MG63 (cell line): ENCODE measurements around the gene GHRL. TPM values are rescaled to one million over a fixed set of nuclear protein-coding genes. Genes with fewer than 3 reads are reported as not detected.

Experiments
- DNase-seq: peaks from one replicate; pipeline ENCODE4 v3.0.0-alpha.2; 2020
- H3K27me3 ChIP-seq: fragments of 250-450 bp; sonication (Bioruptor Pico); 2 replicates; pipeline ENCODE4 v1.5.1; 2020; ENCODE audit warnings: mild to moderate bottlenecking, moderate library complexity
- H3K36me3 ChIP-seq: fragments of 250-450 bp; sonication (Bioruptor Pico); 2 replicates; pipeline ENCODE4 v1.5.1; 2020; ENCODE audit warnings: mild to moderate bottlenecking, moderate library complexity
- H3K4me3 ChIP-seq: fragments of 250-450 bp; sonication (Bioruptor Pico); 2 replicates; pipeline ENCODE4 v1.5.1; 2020; ENCODE audit warnings: mild to moderate bottlenecking, moderate library complexity
- H3K9me3 ChIP-seq: fragments of 250-450 bp; sonication (Bioruptor Pico); 2 replicates; pipeline ENCODE4 v1.5.1; 2020; ENCODE audit warnings: mild to moderate bottlenecking, moderate library complexity
- total RNA-seq: library from RNA; depleted of rRNA; stranded (reverse); fragments of >200 nt; shearing (Covaris generic); gene quantifications from 2 replicates; pipeline ENCODE4 v1.2.3, GENCODE V29; 2014; ENCODE audit warnings: low replicate concordance

The GHRL gene
- total RNA-seq, 1 experiment from 2014 or later = not detected

- Histone ChIP-seq H3K9me3 (no peaks in the 10 kb centered on the region), H3K4me3 (no peak overlapping the region), H3K27me3 (no peaks in the 10 kb centered on the region), H3K36me3 (no peaks in the 10 kb centered on the region)
- DNase-seq = no peak
These were observed 38.6 kb upstream of the GHRL start for GRCh38 chr3:10331320-10331719.

- Histone ChIP-seq H3K4me3 (no peak overlapping the region), H3K27me3 (no peaks in the 10 kb centered on the region), H3K9me3 (no peaks in the 10 kb centered on the region), H3K36me3 (no peaks in the 10 kb centered on the region)
- no peak for DNase-seq
These were observed 37.6 kb upstream of the GHRL start for GRCh38 chr3:10330319-10330718.

- H3K4me3 ChIP-seq = no peak overlapping the region
- no peaks in the 10 kb centered on the region for H3K27me3 ChIP-seq
- H3K36me3 ChIP-seq = no peaks in the 10 kb centered on the region
- DNase-seq = no peak
- no peaks in the 10 kb centered on the region for H3K9me3 ChIP-seq
These were observed 36.8 kb upstream of the GHRL start for GRCh38 chr3:10329495-10330015.

GRCh38 chr3:10328460-10329071 lies 35.8 kb upstream of the GHRL start:
- H3K4me3 ChIP-seq = no peak overlapping the region

GRCh38 chr3:10327592-10327991 lies 34.8 kb upstream of the GHRL start:
- no peaks in the 10 kb centered on the region for H3K27me3 ChIP-seq
- no peaks in the 10 kb centered on the region for H3K36me3 ChIP-seq
- no peak for DNase-seq
- no peak overlapping the region for H3K4me3 ChIP-seq
- H3K9me3 ChIP-seq = no peaks in the 10 kb centered on the region

More at GRCh38 chr3:10328460-10329071, 35.8 kb upstream of the GHRL start:
- no peaks in the 10 kb centered on the region for H3K9me3 ChIP-seq
- H3K27me3 ChIP-seq = no peaks in the 10 kb centered on the region
- DNase-seq = no peak
- H3K36me3 ChIP-seq = no peaks in the 10 kb centered on the region

GRCh38 chr3:10322352-10322710 lies 29.6 kb upstream of the GHRL start:
- peaks cover 17% of the 10 kb centered on the region for H3K36me3 ChIP-seq
- H3K9me3 ChIP-seq = no peaks in the 10 kb centered on the region
- no peaks in the 10 kb centered on the region for H3K27me3 ChIP-seq
- no peak overlapping the region for H3K4me3 ChIP-seq
- DNase-seq = no peak

- no peak for DNase-seq
- Histone ChIP-seq H3K4me3 (no peak overlapping the region; the same call in 1 of the 2 replicates), H3K36me3 (peaks cover 17% of the 10 kb centered on the region), H3K27me3 (no peaks in the 10 kb centered on the region), H3K9me3 (no peaks in the 10 kb centered on the region)
These were observed 29.0 kb upstream of the GHRL start for GRCh38 chr3:10321630-10322351.

GRCh38 chr3:10320320-10320677 lies 27.6 kb upstream of the GHRL start:
- no peaks in the 10 kb centered on the region for H3K9me3 ChIP-seq
- H3K27me3 ChIP-seq = no peaks in the 10 kb centered on the region
- H3K36me3 ChIP-seq = peaks cover 23% of the 10 kb centered on the region
- no peak for DNase-seq
- peak overlapping the region; percentile 97 for H3K4me3 ChIP-seq

GRCh38 chr3:10319804-10320203 lies 27.1 kb upstream of the GHRL start:
- H3K9me3 ChIP-seq = no peaks in the 10 kb centered on the region
- peak overlapping the region; percentile 97 for H3K4me3 ChIP-seq
- H3K27me3 ChIP-seq = no peaks in the 10 kb centered on the region
- no peak for DNase-seq
- peaks cover 23% of the 10 kb centered on the region for H3K36me3 ChIP-seq

- Histone ChIP-seq H3K4me3 (no peak overlapping the region), H3K36me3 (peaks cover 23% of the 10 kb centered on the region), H3K27me3 (no peaks in the 10 kb centered on the region), H3K9me3 (no peaks in the 10 kb centered on the region)
- DNase-seq = no peak
These were observed 26.5 kb upstream of the GHRL start for GRCh38 chr3:10319251-10319650.

GRCh38 chr3:10317961-10318350 lies 25.2 kb upstream of the GHRL start:
- no peak for DNase-seq
- Histone ChIP-seq H3K9me3 (no peaks in the 10 kb centered on the region), H3K4me3 (no peak overlapping the region), H3K27me3 (no peaks in the 10 kb centered on the region), H3K36me3 (peaks cover 26% of the 10 kb centered on the region)

- H3K27me3 ChIP-seq = no peaks in the 10 kb centered on the region
- DNase-seq = no peak
- peaks cover 31% of the 10 kb centered on the region for H3K36me3 ChIP-seq
- no peak overlapping the region for H3K4me3 ChIP-seq
- H3K9me3 ChIP-seq = no peaks in the 10 kb centered on the region
These were observed 24.7 kb upstream of the GHRL start for GRCh38 chr3:10317311-10317960.

- H3K36me3 ChIP-seq = peaks cover 36% of the 10 kb centered on the region
- no peaks in the 10 kb centered on the region for H3K27me3 ChIP-seq
- H3K9me3 ChIP-seq = no peaks in the 10 kb centered on the region
- H3K4me3 ChIP-seq = no peak overlapping the region
- no peak for DNase-seq
These were observed 23.1 kb upstream of the GHRL start for GRCh38 chr3:10315771-10316344.

GRCh38 chr3:10315101-10315500 lies 22.4 kb upstream of the GHRL start:
- H3K9me3 ChIP-seq = no peaks in the 10 kb centered on the region
- DNase-seq = no peak
- peaks cover 42% of the 10 kb centered on the region for H3K36me3 ChIP-seq
- no peaks in the 10 kb centered on the region for H3K27me3 ChIP-seq
- H3K4me3 ChIP-seq = no peak overlapping the region

- no peaks in the 10 kb centered on the region for H3K27me3 ChIP-seq
- peaks cover 37% of the 10 kb centered on the region for H3K36me3 ChIP-seq
- no peaks in the 10 kb centered on the region for H3K9me3 ChIP-seq
- no peak for DNase-seq
- H3K4me3 ChIP-seq = no peak overlapping the region
These were observed 20.1 kb upstream of the GHRL start for GRCh38 chr3:10312861-10313260.

- Histone ChIP-seq H3K36me3 (peaks cover 34% of the 10 kb centered on the region), H3K9me3 (no peaks in the 10 kb centered on the region), H3K27me3 (no peaks in the 10 kb centered on the region), H3K4me3 (no peak overlapping the region)
- DNase-seq = no peak
These were observed 19.6 kb upstream of the GHRL start for GRCh38 chr3:10312391-10312790.

- Histone ChIP-seq H3K9me3 (no peaks in the 10 kb centered on the region), H3K4me3 (no peak overlapping the region), H3K27me3 (no peaks in the 10 kb centered on the region), H3K36me3 (peaks cover 35% of the 10 kb centered on the region)
- DNase-seq = no peak
These were observed 19.0 kb upstream of the GHRL start for GRCh38 chr3:10311710-10312109.
